Measurements from ENCODE around the gene MORN1.
"Not testable (repeated sequence)": the region's sequence is repeated elsewhere in the genome, so short reads cannot be mapped to it uniquely, and the experiment has no call there.

MORN1 gene

DNA sequence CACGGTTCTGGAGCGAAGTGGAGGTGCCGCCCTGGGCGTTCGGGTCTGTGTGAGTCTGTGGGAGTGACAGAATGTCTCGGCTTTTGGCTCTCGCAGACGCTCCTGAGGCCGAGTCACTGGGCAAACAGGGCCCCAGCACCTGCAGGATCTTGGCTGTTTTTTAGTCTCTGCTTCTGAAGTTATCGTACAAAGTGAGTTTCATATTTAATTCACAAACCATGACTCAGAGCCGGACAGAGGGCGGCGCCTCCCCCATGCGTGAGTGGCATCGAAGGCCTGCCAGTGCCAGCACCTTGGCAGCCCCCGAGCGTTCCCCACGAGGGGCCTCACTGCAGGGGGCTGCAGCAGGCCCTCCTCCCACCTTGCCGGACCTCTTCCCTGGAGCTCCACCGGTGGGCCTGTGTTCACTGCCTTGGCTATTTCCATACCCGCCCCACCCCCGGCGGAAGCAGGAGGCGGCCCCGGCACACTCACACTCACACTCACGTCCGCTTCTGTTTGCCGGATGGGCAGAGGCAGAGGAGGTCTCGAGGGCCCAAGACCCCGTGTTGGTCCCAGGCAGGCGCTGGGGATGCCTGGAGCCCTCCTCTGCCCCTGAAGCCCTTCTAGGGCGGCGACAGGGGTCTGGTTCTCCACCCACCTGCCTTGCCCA lies 56.3 kb downstream of the MORN1 start:
- peak; percentile 44 for DNase-seq

DNA sequence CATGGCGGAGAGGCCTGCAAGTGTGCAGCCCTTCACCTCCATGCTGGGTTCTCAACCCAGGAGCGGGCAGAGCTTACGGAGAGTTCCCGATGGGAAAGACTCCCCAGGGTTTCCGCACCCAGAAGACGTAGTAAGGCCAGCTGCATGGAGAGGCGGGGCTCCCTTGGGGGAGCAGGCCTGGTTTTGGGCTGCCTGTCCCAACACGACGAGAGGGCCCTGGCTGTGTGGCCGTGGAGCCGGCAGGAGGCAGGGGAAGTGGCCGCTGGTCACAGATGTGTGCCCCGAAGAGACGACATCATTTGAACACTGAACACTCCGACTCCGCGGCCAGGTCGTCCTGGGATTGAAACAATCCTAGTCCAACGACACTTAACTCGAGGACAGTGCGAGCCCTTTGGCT lies 57.0 kb downstream of the MORN1 start:
- DNase-seq: no peak

DNA sequence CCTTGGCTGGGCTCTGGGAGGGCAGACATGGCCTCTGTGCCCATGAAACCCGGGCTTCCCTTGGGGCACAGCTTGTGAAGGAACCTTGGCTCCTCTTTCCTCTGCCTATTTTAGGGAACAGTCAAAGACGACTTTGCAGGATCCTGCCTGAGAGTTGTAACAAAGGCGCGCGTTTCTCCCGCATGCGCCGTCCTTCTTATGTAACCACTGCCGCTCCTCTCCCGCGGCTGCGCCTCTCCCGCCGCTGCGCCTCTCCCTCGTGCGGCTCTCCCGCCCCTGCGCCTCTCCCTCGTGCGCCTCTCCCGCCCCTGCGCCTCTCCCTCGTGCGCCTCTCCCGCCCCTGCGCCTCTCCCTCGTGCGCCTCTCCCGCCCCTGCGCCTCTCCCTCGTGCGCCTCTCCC lies 59.8 kb downstream of the MORN1 start:
- not testable (repeated sequence) for DNase-seq

DNA sequence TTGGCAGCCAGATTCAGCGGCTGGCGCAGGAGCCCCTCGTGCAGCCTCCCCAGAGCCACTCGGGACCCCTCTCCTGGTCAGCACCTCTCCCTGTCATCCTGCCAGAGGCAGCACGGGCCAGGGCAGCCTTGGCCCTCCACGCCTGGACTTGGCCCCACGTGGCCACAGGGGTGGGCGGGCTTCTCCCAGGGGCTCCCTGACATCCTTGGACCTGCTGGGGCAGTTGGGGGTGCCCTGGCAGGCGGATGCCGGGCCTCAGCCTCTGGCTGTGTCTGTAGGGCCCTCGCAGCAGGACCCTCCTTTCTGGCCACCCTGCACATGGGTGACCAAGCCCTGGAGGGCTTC lies 60.2 kb downstream of the MORN1 start:
- no peak for DNase-seq

DNA sequence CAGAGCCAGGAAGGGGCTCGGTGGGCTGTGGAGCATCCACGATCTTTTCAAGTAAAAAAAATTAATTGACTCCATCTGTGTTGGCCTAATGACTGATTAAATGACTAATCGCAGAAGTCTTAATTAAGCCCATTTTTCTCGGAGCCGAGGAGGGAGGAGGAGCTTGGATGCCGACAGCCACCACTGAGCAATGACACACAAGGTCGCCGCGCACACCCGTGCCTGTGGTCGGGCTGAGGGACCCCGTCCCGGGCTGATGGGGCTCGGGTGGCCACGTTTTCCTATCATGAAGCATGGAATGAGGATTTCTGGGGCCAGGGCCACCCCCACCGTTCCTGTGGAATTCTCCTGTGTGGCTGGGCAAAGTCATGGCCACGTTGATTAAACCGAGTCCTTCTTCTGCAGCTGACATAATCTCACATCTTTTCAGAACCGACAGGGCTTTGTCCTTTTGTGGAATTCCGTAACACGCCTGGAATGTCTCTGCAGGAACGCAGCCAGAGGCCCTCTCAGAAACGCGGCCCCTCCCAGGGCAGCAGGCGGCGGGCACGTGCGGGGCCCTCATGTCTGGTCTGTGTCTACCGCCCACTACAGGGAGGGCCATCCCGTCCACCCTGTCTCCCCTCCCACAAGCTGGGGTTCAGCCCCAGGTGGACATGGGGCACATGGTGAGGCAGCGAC lies 60.7 kb downstream of the MORN1 start:
- DNase-seq: no peak

DNA sequence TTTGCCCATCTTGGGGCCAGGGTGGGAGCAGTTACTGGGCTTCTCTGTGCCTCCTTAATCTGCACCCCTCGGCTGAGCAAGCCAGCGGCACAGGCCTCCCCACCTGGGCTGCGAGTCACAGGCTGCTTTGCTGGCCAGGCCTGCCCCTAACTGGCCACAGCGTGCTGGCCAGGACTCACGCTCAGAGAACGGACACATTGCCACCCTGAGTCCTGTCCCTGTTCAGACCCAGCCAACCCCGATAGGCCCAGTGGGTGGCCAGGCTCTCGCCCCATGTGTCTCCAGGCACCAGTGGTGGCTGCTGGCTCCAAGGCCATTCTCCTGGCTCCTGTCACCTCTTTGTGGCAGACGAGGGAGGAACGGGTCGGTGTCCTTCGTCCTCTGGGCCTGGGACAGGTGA lies 61.3 kb downstream of the MORN1 start:
- DNase-seq: no peak

DNA sequence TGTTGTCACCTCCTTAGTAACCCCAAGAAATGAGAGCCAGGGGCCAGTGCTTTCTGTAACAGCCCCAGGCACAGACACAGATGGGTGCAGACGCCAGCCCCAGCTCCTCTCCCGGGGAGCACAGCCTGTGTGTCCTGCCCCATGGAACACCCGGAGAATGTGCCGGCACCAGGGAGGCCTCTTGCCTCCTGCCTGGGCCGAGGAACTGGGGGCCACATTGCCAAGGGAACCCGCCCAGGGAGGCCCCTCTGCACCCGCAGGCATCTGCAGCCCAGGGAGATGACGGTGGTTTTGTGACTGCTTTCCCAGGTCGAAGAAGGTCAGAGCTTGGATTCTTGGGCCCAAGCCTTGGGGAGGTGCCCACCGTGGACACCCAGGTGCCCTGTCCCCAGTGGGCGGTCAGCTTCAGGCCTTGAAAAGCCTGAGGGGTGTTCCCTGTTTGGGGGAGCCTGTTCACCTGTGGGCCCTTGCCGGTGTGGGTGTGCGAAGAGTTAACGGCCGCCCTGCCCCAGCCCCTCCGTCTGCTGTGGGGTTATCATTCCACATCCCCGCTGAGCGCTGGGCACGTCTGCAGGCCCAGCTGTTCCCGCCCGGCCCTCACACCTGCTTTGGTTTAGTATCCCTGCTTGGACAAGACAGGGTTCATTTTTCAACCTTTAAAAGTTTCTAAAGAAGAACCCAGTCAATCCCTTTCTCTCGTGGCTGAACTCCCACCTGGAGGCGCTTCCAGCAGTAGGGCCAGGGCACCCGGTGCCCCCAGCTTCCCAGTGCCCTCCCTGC lies 62.5 kb downstream of the MORN1 start:
- no peak for DNase-seq

DNA sequence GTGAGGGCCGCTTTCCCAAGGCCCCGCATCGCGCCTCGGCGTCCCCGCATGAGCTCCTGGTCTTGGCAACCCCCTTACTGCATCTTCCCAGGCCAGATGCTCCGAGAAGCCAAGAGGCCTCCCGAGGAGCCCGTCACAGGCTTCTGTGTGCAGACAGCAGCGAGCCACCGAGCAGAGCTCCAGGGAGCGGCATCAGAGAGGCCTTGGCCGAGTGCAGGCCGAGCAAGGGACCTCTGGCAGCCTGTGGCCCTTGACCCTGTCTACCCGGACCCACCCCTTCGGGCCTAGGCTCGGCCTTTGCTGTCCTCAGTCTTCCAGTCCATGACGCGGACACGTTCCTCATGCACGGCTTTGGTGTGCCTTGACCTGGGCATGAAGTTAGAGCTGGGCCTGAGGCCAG lies 63.5 kb downstream of the MORN1 start:
- DNase-seq: no peak

DNA sequence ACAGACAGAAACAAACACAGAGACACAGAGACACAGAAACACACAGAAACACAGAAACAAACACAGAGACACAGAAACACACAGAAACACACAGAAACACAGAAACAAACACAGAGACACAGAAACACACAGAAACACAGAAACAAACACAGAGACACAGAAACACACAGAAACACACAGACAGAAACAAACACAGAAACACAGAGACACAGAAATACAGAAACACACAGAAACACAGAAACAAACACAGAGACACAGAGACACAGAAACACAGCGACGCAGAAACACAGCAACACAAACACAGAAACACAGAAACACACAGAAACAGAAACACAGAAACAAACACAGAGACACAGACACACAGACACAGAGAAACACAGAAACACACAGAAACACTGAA lies 64.2 kb downstream of the MORN1 start:
- not testable (repeated sequence) for DNase-seq

DNA sequence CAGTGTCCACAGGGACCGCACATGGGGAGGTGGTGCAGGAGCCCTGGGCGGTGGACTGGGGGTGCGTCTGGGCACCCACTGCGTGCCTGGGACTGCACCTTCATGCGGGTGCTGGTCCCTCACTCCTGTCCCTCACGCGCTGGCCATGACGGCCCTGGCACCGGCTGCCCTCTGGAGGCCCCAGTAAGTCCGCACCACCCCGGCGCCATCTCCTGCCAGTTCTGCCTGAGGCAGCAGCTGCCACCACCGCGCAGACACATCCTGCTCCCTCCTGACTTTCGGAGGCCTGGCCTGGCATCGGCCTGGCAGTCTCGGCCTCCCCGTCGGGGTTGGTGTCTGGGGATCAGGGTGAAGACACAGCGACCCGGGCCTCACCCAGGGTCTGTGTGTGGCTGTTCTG lies 64.8 kb downstream of the MORN1 start:
- no peak for DNase-seq

DNA sequence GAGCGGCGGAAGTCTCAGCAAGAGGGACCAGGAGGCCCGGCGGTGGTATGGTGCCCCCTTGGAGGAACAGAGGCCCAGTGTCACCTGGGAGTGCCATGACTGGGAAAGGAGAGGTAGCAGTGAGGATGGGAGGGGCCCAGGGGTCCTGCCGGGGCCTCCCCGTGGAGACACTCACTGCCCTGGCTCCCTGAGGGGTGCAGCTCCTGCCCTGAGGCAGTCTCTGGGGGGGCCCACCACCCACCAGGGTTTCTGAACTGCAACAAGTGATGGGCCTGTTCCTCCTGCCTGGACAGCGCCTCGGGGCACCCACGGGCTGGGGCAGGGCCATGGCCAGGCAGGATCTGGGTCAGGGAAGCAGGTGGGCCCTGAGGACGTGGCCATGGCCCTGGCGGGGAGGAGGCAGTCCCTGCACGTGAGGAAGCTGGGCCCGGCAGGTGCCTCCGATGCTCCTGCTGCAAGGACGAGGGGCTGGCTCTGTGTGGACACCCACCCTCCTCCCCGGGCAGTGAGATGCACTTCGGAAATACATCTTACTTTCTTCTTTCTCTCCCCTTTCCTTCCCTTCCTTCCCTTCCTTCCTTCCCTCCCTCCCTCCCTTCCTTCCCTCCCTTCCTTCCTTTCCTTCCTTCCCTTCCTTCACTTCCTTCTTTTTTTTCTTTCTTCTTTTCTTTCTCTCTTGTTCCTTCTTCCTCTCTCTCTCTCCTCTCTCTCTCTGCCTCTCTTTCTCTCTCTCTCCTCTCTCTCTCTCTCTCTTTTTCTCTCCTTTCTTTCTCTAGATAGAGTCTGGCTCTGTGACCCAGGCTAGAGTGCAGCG lies 66.6 kb downstream of the MORN1 start:
- DNase-seq: no peak

DNA sequence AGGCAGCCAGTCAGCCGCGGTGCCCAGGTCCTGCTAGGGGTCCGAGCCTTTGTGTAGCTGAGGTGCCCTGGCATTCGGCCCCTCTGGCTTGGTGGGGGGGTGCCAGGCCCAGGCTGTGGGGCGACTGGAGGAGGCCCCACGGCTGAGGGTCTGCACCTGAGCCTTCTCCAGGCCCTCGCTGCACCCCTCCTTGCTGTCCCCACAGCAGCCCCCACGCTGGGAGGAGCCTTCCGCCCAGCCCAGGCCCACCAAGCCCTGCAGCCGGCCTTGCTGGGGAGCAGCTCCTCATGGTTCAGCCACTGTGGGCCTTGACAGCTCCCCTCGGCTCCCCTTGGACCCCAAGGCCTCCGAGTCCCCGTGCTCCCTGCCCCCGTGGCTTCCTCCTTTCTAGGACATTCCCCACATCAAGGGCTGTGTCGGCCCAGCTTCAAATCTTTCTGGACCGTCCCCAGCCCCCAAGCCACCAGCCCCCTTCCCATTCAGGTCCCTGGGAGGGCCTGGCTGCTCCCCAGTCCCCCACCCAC lies 67.8 kb downstream of the MORN1 start:
- no peak for DNase-seq

DNA sequence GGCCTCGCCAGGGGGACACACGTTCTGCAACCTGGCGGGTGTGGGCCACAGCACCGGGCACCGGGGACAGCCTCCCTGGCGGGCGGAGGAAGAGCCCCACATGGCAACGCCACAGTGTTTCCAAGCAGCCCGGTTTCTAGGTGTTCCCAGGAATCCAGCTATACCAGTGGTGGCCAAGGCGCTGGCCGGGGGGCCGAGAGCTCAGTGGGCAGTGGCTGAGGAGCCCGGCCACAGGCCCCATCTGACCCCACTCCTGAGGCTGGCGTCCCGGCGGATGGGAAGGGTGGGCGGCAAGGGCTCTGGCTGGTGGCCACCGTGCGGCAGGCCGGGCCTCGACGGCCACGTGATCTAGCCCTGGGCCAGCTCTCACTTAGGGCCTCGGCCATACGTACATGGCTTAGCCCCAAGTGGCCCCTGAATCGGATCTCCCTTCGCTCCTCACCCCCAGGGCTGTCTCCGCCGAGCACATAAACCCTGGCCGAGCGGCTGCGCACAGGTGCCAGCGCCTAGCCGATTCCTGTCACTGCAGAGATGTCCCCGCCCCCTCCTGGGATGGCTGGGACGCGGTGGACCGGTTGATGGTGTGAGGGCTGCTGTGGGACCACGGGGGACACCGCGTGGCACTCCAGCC lies 68.7 kb downstream of the MORN1 start:
- DNase-seq: no peak

DNA sequence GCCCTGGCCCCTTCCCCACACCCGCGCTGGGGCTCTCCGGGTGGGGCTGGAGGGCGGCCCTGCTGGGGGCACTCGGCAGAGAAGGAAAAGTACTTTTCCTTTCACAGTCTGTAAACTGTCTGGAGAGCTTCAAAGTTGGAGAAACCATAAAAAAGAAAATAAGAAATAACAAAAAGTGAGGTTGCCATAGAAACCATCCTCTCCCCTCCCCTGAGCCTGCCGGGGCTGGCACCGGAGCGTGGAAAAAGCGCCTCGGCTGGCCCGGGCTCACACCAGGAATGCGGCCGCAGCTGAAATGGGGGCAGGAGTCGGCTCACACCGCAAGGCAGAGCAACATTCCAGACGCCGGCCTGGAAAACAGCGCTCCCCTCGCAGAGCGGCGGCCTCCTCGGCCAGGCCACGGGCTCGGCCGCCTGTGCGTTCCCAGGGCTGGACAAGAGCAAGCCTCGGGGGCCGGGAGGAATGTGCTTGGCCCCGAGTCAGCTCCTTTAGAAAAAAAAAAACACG lies 69.2 kb downstream of the MORN1 start:
- DNase-seq: peak; percentile 74

DNA sequence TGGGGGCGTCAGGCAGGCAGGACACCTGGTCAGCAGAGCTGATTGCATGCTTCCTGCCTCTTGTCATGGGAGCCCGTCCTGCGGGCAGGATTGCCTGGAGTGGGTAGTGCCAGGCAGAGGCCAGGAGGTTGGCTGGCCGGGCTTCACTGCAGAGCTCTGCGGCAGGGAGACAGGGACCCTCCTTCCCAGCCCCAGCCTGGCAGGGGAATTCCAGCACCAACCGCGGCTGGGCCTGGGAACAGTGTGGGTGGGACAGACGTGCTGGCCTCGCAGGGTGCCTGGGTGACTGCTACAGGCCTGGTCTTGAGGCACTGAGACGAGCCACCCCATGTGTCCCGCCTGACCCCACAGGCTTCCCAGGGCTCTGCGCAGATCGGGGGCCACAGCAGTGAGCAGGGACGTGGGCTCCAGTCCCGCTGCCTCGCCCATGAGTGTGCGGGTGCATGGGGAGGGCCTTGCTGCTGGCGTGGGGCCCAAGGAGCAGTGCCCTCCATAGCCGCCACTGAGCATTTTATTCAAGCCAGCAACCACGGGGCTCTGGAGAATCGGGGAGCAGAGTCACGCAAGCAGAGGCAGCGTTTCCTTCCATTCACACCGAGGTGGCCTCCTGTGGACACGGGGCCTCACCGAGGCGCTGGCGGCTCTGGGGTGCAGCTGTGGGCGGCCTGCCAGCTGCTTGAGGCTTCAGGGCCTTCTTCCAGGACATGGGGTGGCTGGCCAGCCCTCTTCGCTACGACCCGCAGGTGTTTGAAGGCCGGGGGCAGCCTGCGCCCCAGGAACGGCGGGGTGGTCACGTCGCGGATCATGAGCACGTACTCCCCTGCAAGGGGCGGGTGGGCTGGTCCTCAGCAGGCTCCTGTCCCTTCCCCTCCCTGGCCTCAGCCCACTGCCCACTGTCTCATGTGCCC lies 70.3 kb downstream of the MORN1 start:
- DNase-seq: no peak

DNA sequence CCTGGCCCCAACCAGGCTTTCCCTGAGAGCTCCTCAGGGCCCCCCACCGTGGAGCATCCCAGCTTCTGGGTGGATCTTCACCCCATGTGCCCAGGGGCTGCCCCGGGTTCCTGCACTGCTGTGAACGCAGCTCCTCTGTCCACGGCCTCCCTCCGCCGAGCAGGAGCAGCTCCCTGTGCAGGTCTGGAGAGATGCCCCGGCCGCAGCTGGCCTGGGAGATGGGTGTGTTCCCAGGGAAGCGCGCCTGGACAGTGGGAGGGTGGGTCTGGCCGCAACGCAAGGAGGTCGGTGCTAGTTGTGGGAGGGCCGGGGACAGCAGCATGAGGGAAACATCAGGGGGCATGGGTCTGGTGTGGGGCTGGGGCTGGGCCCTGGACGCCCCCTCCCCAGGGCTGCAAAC lies 71.3 kb downstream of the MORN1 start:
- DNase-seq: no peak

DNA sequence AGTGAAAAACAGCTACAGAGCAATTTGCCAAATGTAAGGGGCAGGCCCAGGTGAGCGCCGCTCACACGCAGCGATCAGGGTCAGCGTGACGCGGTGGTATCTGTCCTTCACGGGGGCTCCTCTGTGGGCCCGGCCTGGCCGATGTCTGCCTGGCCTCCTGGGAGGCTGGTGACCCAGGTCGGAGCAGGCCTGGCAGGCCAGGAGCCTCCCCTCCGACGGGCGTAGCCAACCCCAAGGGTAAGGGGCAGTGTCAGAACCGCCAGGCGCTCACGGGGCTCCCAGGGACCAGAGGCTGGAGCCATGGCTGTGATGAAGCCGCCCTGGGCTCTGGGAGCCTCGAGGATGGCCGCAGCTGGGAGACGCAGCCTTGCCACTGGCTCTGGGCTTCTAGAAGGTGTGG lies 72.1 kb downstream of the MORN1 start:
- DNase-seq: no peak

DNA sequence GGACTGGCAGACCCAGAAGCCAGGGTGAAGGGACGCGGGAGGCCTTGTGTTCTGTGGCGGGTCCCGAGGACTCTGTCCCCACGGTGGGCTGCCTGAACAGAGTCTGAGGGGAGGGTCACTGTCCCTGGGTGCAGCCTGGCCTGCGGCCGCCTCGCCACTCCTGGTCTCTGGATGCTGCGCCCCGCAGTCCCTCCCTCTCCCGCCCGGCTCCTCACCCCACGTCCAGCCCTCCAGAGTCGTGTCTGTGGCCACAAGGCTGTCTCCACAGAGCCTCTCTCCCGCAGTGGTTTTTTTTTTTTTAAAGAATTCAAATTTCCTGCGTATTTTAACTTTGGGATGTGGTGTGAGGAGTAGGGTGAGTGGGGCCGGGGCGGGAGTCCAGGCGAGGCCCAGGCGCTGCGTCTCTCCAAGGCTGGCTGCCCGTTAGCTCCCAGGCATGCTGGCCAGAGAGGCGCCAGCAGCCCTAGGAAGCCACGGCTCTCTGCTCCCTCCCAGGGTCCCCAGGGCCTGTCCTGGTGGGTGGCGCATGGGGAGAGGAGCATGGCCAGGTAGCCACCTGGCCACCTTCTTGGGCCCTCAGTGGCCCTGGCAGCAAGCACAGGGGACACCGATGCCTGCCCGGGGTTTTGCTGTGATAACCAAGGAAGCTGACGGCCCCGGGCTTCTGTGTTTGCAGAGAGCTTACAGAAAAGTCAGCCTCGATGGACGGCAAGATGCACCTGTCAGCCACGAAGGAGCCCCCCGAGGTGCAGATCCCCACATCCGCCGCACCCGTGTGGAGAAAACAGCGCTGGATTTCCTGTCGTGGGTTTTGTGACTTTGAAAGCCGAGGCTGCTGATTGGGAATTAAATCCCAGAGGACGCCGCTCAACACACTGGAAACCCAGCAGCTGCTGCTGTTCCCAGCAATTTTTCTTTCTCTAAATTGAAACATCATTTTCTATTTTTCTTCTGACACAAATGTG lies 72.8 kb downstream of the MORN1 start:
- DNase-seq: no peak

DNA sequence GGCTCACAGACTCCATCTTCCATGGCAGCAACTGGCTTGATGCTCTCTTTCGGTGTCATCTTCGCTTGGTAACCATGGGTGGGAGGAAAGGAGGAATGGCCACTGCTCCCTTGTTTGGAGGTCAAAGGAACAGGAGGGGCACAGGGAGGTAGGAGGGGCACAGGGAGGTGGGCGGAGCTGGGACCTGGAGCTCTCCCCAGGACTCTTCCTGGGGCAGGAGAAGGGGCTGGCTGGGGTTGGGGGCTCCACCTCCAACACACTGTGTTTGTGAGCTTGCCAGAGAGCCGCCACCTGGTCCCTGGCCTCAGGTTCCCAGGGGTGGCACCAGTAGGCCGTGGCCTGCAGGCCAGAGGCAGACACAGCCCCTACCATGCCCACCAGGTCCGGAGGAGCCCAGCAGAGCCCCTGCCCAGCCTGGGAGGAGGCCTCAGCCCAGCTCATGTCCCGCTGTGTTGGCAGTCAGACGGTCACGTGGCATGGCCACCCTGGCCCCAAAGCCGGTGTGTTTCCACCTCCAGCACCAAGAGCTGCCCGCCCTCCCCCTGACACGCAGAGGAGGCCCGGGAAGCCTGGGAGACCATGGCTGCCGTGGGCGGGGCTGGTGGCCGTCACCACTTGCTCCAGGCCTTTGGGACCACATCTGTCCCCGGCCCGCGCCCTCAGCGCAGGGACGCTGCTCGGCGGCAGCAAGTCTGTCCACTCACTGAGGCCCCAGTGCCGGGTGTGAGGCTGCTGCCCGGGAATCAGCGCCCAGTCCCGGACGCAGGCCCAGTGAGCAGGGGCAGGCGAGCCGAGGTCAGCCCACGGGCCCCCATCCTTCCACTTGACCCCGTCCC lies 73.9 kb downstream of the MORN1 start:
- DNase-seq: no peak
